CD14-positive monocyte (primary cell): ENCODE data around the gene CHPT1. TPM values are rescaled to one million over a fixed set of nuclear protein-coding genes. Genes with fewer than 3 reads are reported as not detected.

Experiments used
- DNase-seq, 3 donors: peaks; one replicate each; pipeline ENCODE4 v3.0.0-alpha.2; 2011 to 2022
- H2AFZ ChIP-seq: 2 replicates; pipeline ENCODE4 v1.6.0; 2012; ENCODE audit warnings: mild to moderate bottlenecking, low read depth, low read length, inconsistent platforms; ENCODE audit not compliant: insufficient read depth, poor library complexity, severe bottlenecking
- H3K27ac ChIP-seq, 2 donors: 1 replicate in 1 of 2; 2 replicates in 1 of 2; pipeline ENCODE4 v1.5.1; 2012 to 2013; ENCODE audit warnings: low read length in 2 of 2, control low read depth in 1 of 2, inconsistent platforms in 1 of 2, low read depth in 1 of 2, mild to moderate bottlenecking in 1 of 2
- H3K27me3 ChIP-seq, 2 donors: one replicate each; pipeline versions ENCODE4 v1.6.0 to v1.6.1; 2011 to 2013; ENCODE audit warnings: low read length in 2 of 2; ENCODE audit not compliant: control insufficient read depth in 2 of 2, insufficient read depth in 2 of 2
- H3K36me3 ChIP-seq, 2 donors: replicated peaks in 1 of 2; 1 replicate in 1 of 2; 2 replicates in 1 of 2; pipeline versions ENCODE4 v1.5.1 to v1.6.1; 2012 to 2013; ENCODE audit warnings: low read length in 2 of 2, control low read depth in 1 of 2, inconsistent platforms in 1 of 2, mild to moderate bottlenecking in 1 of 2; ENCODE audit not compliant: insufficient read depth in 2 of 2, control insufficient read depth in 1 of 2
- H3K4me1 ChIP-seq, 2 donors: 1 replicate in 1 of 2; 2 replicates in 1 of 2; pipeline versions ENCODE4 v1.5.1 to v1.6.1; 2012 to 2013; ENCODE audit warnings: low read length in 2 of 2, control low read depth in 1 of 2, inconsistent platforms in 1 of 2, mild to moderate bottlenecking in 1 of 2, moderate library complexity in 1 of 2; ENCODE audit not compliant: insufficient read depth in 2 of 2, control insufficient read depth in 1 of 2
- H3K4me2 ChIP-seq: replicated peaks from 2 replicates; pipeline ENCODE3; 2012; ENCODE audit warnings: low read length, moderate library complexity, mild to moderate bottlenecking; ENCODE audit not compliant: poor library complexity, severe bottlenecking; ENCODE audit errors: extremely low read depth
- H3K4me3 ChIP-seq, 3 experiments: fragments of 200-600 bp in 1 of 3; sonication (generic) in 1 of 3; replicated peaks in 1 of 3; 1 replicate in 2 of 3; 2 replicates in 1 of 3; pipeline ENCODE4 v1.5.1; 2011 to 2013; ENCODE audit warnings: low read length in 3 of 3, mild to moderate bottlenecking in 3 of 3, control low read depth in 2 of 3, low read depth in 2 of 3, inconsistent platforms in 1 of 3, moderate library complexity in 1 of 3
- H3K79me2 ChIP-seq: 2 replicates; pipeline ENCODE4 v1.6.0; 2012; ENCODE audit warnings: mild to moderate bottlenecking, control low read depth, inconsistent platforms, low read length, moderate library complexity; ENCODE audit not compliant: insufficient read depth
- H3K9ac ChIP-seq: 2 replicates; pipeline ENCODE4 v1.6.0; 2017; ENCODE audit warnings: low read length, mild to moderate bottlenecking; ENCODE audit not compliant: insufficient read depth, poor library complexity, severe bottlenecking
- H3K9me3 ChIP-seq, 2 donors: replicated peaks in 1 of 2; 1 replicate in 1 of 2; 2 replicates in 1 of 2; pipeline versions ENCODE4 v1.5.1 to v1.6.1; 2012 to 2013; ENCODE audit warnings: low read length in 2 of 2, control low read depth in 1 of 2; ENCODE audit not compliant: control insufficient read depth in 1 of 2, insufficient read depth in 1 of 2
- H4K20me1 ChIP-seq: 2 replicates; pipeline ENCODE4 v1.6.0; 2012; ENCODE audit warnings: mild to moderate bottlenecking, low read length, control low read depth, moderate library complexity; ENCODE audit not compliant: insufficient read depth
- H3K27ac Mint-ChIP-seq, 7 donors: one replicate each; pipeline ENCODE4 v1.8.0; 2020; ENCODE audit warnings: mild to moderate bottlenecking in 7 of 7, mixed read lengths in 7 of 7, moderate library complexity in 6 of 7, inconsistent platforms in 2 of 7
- H3K27me3 Mint-ChIP-seq, 3 donors: one replicate each; pipeline ENCODE4 v1.8.0; 2021 to 2022; ENCODE audit warnings: low read depth in 3 of 3, mild to moderate bottlenecking in 3 of 3, mixed read lengths in 3 of 3, moderate library complexity in 3 of 3, inconsistent platforms in 1 of 3
- H3K36me3 Mint-ChIP-seq, 2 donors: one replicate each; pipeline ENCODE4 v1.8.0; 2020; ENCODE audit warnings: mixed read lengths in 2 of 2, inconsistent platforms in 1 of 2, mild to moderate bottlenecking in 1 of 2
- H3K4me1 Mint-ChIP-seq: one replicate; pipeline ENCODE4 v1.8.0; 2020; ENCODE audit warnings: mild to moderate bottlenecking, mixed read lengths
- H3K4me3 Mint-ChIP-seq, 2 donors: one replicate each; pipeline ENCODE4 v1.8.0; 2020; ENCODE audit warnings: mild to moderate bottlenecking in 2 of 2, mixed read lengths in 2 of 2, moderate library complexity in 1 of 2
- H3K9me3 Mint-ChIP-seq, 7 donors: one replicate each; pipeline ENCODE4 v1.8.0; 2020 to 2022; ENCODE audit warnings: mixed read lengths in 7 of 7, mild to moderate bottlenecking in 6 of 7, moderate library complexity in 6 of 7, inconsistent platforms in 2 of 7
- CTCF ChIP-seq: fragments of 200-600 bp; IDR thresholded peaks from one replicate; pipeline ENCODE4 v1.8.0; 2022; ENCODE audit warnings: antibody characterized with exemption, mild to moderate bottlenecking
- WGBS: methylation state at CpG from one replicate; pipeline ENCODE4 v1.1.5; 2013; ENCODE audit warnings: missing lambda C conversion rate; ENCODE audit not compliant: insufficient coverage; 5-methylcytosine and 5-hydroxymethylcytosine counted together
- intact Hi-C, 2 donors: fragments of 100-400 bp; cut with micrococcal nuclease; formaldehyde crosslinking; loops; one replicate each; pipeline versions ENCODE4 v1.15.0 to v1.15.1; 2023
- polyA plus RNA-seq, 3 donors: library from polyadenylated mRNA; depleted of rRNA in 1 of 3; unstranded in 2 of 3; stranded (reverse) in 1 of 3; fragments of 300-500 nt in 2 of 3; fragments of >200 nt in 1 of 3; fragmentation: Illumina TruSeq in 2 of 3; gene quantifications; 1 replicate in 2 of 3; 2 replicates in 1 of 3; pipeline ENCODE4 v1.2.3, GENCODE V29; 2012 to 2021

Gene CHPT1
- polyA plus RNA-seq, 3 donors: 30.9 to 92.7 (median 36.7) TPM

- no peaks in the 10 kb centered on the region for H4K20me1 ChIP-seq
- H3K27ac ChIP-seq: no peak overlapping the region
- H3K36me3 ChIP-seq: peaks cover 44 to 60% of the 10 kb centered on the region in 2 donors
- H3K9ac ChIP-seq: no peak overlapping the region
- no peaks in the 10 kb centered on the region for H3K9me3 ChIP-seq
- Mint-ChIP-seq H3K27me3 (no peaks in the 10 kb centered on the region), H3K9me3 (no peaks in the 10 kb centered on the region), H3K4me3 (no peak overlapping the region), H3K27ac (peak overlapping the region in 2 of 7 donors; percentile 5 to 42), H3K4me1 (peaks cover 34% of the 10 kb centered on the region), H3K36me3 (peaks cover 53% of the 10 kb centered on the region in 2 donors)
- no peak for TF ChIP-seq CTCF
- H3K4me1 ChIP-seq: peaks cover 31 to 35% of the 10 kb centered on the region in 2 donors
- no peaks in the 10 kb centered on the region for H3K27me3 ChIP-seq
- intact Hi-C loops: loop anchor here in 1 of 2 donors (10.0 kb wide), 3 partner anchors 145 to 1775 kb away; partner anchors contain the start of gene ARL1
- no peaks in the 10 kb centered on the region for H3K79me2 ChIP-seq
- no peak overlapping the region for H3K4me3 ChIP-seq
- WGBS: 100% methylated on average over 1 of the region's 5 CpGs
- DNase-seq: no peak
- H2AFZ ChIP-seq: no peak overlapping the region
- no peak overlapping the region for H3K4me2 ChIP-seq
Observed at GRCh38 chr12:101769865-101770264, 72.4 kb downstream of the CHPT1 start.

GRCh38 chr12:101772012-101772775 lies 74.8 kb downstream of the CHPT1 start:
- Histone ChIP-seq H3K79me2 (no peaks in the 10 kb centered on the region), H3K9ac (peak overlapping the region; percentile 33), H3K36me3 (peaks cover 23 to 45% of the 10 kb centered on the region in 2 donors), H3K9me3 (no peaks in the 10 kb centered on the region), H3K27ac (peak overlapping the region; percentile 73 to 84), H2AFZ (peak overlapping the region; percentile 57), H3K4me3 (peak overlapping the region in 1 of 3 experiments; percentile 60), H3K4me1 (peaks cover 37 to 44% of the 10 kb centered on the region in 2 donors), H3K4me2 (peak overlapping the region; percentile 56), H4K20me1 (no peaks in the 10 kb centered on the region), H3K27me3 (no peaks in the 10 kb centered on the region)
- intact Hi-C loops: loop anchor here in 1 of 2 donors (2.0 to 10.0 kb wide), 4 partner anchors 59 to 1773 kb away; partner anchors contain the start of genes ARL1 and GNPTAB
- WGBS: 6% methylated on average over 2 of the region's 5 CpGs
- Mint-ChIP-seq H3K9me3 (no peaks in the 10 kb centered on the region), H3K4me3 (peak overlapping the region; percentile 63 to 80), H3K36me3 (peaks cover 41 to 54% of the 10 kb centered on the region in 2 donors), H3K27ac (peak overlapping the region; percentile 78 to 92 (median 90)), H3K4me1 (peaks cover 47% of the 10 kb centered on the region), H3K27me3 (no peaks in the 10 kb centered on the region)
- no peak for TF ChIP-seq CTCF
- peak in 2 of 3 donors; percentile 30 to 49 for DNase-seq
